CD4-positive, alpha-beta memory T cell (primary cell): Measurements from ENCODE around the gene EFHC2. TPM values are rescaled to one million over a fixed set of nuclear protein-coding genes. Genes with fewer than 3 reads are reported as not detected.

ENCODE experiments used
- CTCF ChIA-PET: fragments of 350-600 bp; sonication (Branson Sonifier 250); formaldehyde crosslinking; loops from one replicate; lab custom pipeline; 2021; ENCODE audit warnings: inconsistent platforms; ENCODE audit not compliant: partially characterized antibody; lab: Charles Lee
- POLR2A ChIA-PET: fragments of 350-600 bp; sonication (Branson Sonifier 250); formaldehyde crosslinking; loops from one replicate; lab custom pipeline; 2021; ENCODE audit not compliant: partially characterized antibody; lab: Charles Lee
- DNase-seq, 5 donors: peaks; one replicate each; pipeline versions ENCODE4 v3.0.0 to v3.0.0-alpha.2; 2020 to 2022; ENCODE audit warnings: mixed read lengths in 1 of 5
- H3K27ac ChIP-seq: one replicate; pipeline ENCODE4 v1.7.0; 2013; ENCODE audit warnings: low read depth, low read length
- H3K27me3 ChIP-seq: 2 replicates; pipeline ENCODE4 v1.7.0; 2013; ENCODE audit warnings: mild to moderate bottlenecking, low read length, moderate library complexity; ENCODE audit not compliant: insufficient read depth
- H3K36me3 ChIP-seq: 2 replicates; pipeline ENCODE4 v1.7.0; 2013; ENCODE audit warnings: mild to moderate bottlenecking, low read length, moderate library complexity; ENCODE audit not compliant: insufficient read depth
- H3K4me1 ChIP-seq: 2 replicates; pipeline ENCODE4 v1.7.0; 2013; ENCODE audit warnings: mild to moderate bottlenecking, low read length, moderate library complexity; ENCODE audit not compliant: insufficient read depth
- H3K4me3 ChIP-seq, 2 donors: one replicate each; pipeline ENCODE4 v1.7.0; 2013; ENCODE audit warnings: low read length in 2 of 2, mild to moderate bottlenecking in 1 of 2
- H3K9me3 ChIP-seq, 2 donors: one replicate each; pipeline ENCODE4 v1.7.0; 2013; ENCODE audit warnings: low read length in 2 of 2, control low read depth in 1 of 2; ENCODE audit not compliant: control insufficient read depth in 1 of 2
- H3K27ac Mint-ChIP-seq, 7 donors: one replicate each; pipeline ENCODE4 v1.8.0; 2020 to 2021; ENCODE audit warnings: mixed read lengths in 7 of 7, mild to moderate bottlenecking in 6 of 7, inconsistent platforms in 3 of 7, moderate library complexity in 3 of 7
- H3K27me3 Mint-ChIP-seq, 2 donors: one replicate each; pipeline ENCODE4 v1.8.0; 2020 to 2021; ENCODE audit warnings: mixed read lengths in 2 of 2
- H3K36me3 Mint-ChIP-seq, 2 donors: one replicate each; pipeline ENCODE4 v1.8.0; 2020 to 2021; ENCODE audit warnings: mixed read lengths in 2 of 2, inconsistent platforms in 1 of 2, mild to moderate bottlenecking in 1 of 2
- H3K4me1 Mint-ChIP-seq, 4 donors: one replicate each; pipeline ENCODE4 v1.8.0; 2020 to 2021; ENCODE audit warnings: mixed read lengths in 4 of 4, mild to moderate bottlenecking in 1 of 4
- H3K4me3 Mint-ChIP-seq, 8 donors: one replicate each; pipeline ENCODE4 v1.8.0; 2020 to 2021; ENCODE audit warnings: mixed read lengths in 8 of 8, mild to moderate bottlenecking in 7 of 8, moderate library complexity in 6 of 8, inconsistent platforms in 3 of 8
- H3K9me3 Mint-ChIP-seq, 8 donors: one replicate each; pipeline ENCODE4 v1.8.0; 2020 to 2021; ENCODE audit warnings: mixed read lengths in 8 of 8, mild to moderate bottlenecking in 5 of 8, inconsistent platforms in 3 of 8, moderate library complexity in 1 of 8
- intact Hi-C: fragments of 100-400 bp; cut with micrococcal nuclease; formaldehyde crosslinking; loops from one replicate; pipeline ENCODE4 v1.15.1; 2023
- polyA plus RNA-seq, 2 donors: library from polyadenylated mRNA; unstranded; fragments of 300-500 nt; fragmentation: Illumina TruSeq; gene quantifications; one replicate each; pipeline ENCODE4 v1.2.3, GENCODE V29; 2021
- total RNA-seq, 2 experiments: library from RNA; stranded (reverse); gene quantifications; one replicate each; pipeline ENCODE4 v1.2.3, GENCODE V29; 2021

The EFHC2 gene
- total and polyA plus RNA-seq, 4 experiments from 2014 or later = 0.94 to 6.3 (median 3.5) TPM

- intact Hi-C loops = no loop called here
- Mint-ChIP-seq H3K4me3 (no peak overlapping the region), H3K27me3 (no peaks in the 10 kb centered on the region), H3K9me3 (peaks cover 0 to 16% (median 6%) of the 10 kb centered on the region in 8 donors), H3K36me3 (peaks cover 7 to 12% of the 10 kb centered on the region in 2 donors), H3K4me1 (no peaks in the 10 kb centered on the region), H3K27ac (no peak overlapping the region)
- ChIA-PET CTCF (no interaction called here), POLR2A (no interaction called here)
- H3K4me3 ChIP-seq = no peak overlapping the region
- no peak overlapping the region for H3K27ac ChIP-seq
- no peaks in the 10 kb centered on the region for H3K9me3 ChIP-seq
- H3K36me3 ChIP-seq = no peaks in the 10 kb centered on the region
- no peaks in the 10 kb centered on the region for H3K4me1 ChIP-seq
- DNase-seq = no peak
- no peaks in the 10 kb centered on the region for H3K27me3 ChIP-seq
Measured at GRCh38 chrX:44175455-44175854, 168.0 kb downstream of the EFHC2 start.

- Mint-ChIP-seq H3K36me3 (peaks cover 7 to 12% of the 10 kb centered on the region in 2 donors), H3K27ac (no peak overlapping the region), H3K9me3 (peaks cover 0 to 16% (median 6%) of the 10 kb centered on the region in 8 donors), H3K4me1 (no peaks in the 10 kb centered on the region), H3K27me3 (no peaks in the 10 kb centered on the region), H3K4me3 (no peak overlapping the region)
- CTCF ChIA-PET = no interaction called here
- no peak overlapping the region for H3K27ac ChIP-seq
- no peaks in the 10 kb centered on the region for H3K36me3 ChIP-seq
- no peaks in the 10 kb centered on the region for H3K4me1 ChIP-seq
- H3K27me3 ChIP-seq = no peaks in the 10 kb centered on the region
- POLR2A ChIA-PET = no interaction called here
- intact Hi-C loops = no loop called here
- no peaks in the 10 kb centered on the region for H3K9me3 ChIP-seq
- DNase-seq = no peak
- no peak overlapping the region for H3K4me3 ChIP-seq
Measured at GRCh38 chrX:44174061-44174460, 169.4 kb downstream of the EFHC2 start.

DNA sequence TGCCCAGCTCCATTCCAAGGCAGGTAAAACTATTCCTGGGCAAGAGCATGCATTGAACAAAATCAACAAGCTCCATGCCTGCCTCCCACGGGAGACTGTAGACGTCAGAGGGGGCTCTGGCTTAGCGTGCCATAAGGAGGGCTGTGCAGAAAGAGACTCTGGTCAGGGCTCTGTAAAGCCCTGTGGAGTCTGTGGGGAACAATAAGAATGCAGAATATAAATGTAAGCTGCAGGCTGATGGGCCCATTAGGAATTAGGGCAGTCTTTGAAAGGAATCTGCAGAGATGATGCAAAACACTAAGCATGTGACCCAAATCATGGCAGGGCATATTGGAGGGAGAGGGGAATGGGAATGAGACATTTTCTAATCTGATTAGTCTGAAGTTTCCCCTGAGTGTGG, 170.3 kb downstream of the EFHC2 start:
- H3K4me3 Mint-ChIP-seq = no peak overlapping the region
- intact Hi-C loops = no loop called here
- ChIA-PET POLR2A (no interaction called here), CTCF (interaction anchor here (0.6 kb wide), 1 partner anchor 78 kb away, joined by 3 read pairs; no protein-coding TSS in a partner anchor)
- H3K36me3 Mint-ChIP-seq = peaks cover 7 to 16% of the 10 kb centered on the region in 2 donors
- DNase-seq = no peak
- H3K4me1 Mint-ChIP-seq = no peaks in the 10 kb centered on the region
- H3K4me1 ChIP-seq = no peaks in the 10 kb centered on the region
- H3K27me3 Mint-ChIP-seq = no peaks in the 10 kb centered on the region
- H3K9me3 ChIP-seq = no peaks in the 10 kb centered on the region
- no peak overlapping the region for H3K4me3 ChIP-seq
- H3K9me3 Mint-ChIP-seq = peaks cover 0 to 16% (median 6%) of the 10 kb centered on the region in 8 donors
- H3K36me3 ChIP-seq = no peaks in the 10 kb centered on the region
- no peak overlapping the region for H3K27ac Mint-ChIP-seq
- no peak overlapping the region for H3K27ac ChIP-seq
- H3K27me3 ChIP-seq = no peaks in the 10 kb centered on the region

DNA sequence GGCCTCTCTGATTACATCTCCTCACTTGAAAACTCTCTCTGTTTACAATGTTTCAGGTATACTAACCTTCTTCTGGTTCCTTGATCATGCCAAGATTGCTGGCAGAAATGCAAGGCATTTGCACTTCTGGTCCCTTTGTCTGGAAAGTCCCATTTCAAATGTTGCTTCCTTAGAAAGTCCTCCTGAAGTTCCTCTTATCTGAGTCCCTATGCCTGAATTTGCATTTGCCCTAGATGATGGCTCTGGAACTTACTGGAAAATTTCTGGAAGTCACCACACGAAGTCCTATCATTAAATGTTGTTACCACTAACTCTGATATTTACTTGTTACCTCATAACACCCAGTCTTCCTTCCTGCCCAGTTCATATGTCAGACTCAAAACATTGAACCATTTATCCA, 176.4 kb downstream of the EFHC2 start:
- H3K27ac Mint-ChIP-seq = no peak overlapping the region
- Histone ChIP-seq H3K36me3 (no peaks in the 10 kb centered on the region), H3K9me3 (no peaks in the 10 kb centered on the region), H3K4me1 (no peaks in the 10 kb centered on the region), H3K27me3 (no peaks in the 10 kb centered on the region), H3K27ac (no peak overlapping the region), H3K4me3 (no peak overlapping the region)
- CTCF ChIA-PET = no interaction called here
- no peak overlapping the region for H3K4me3 Mint-ChIP-seq
- H3K9me3 Mint-ChIP-seq = peaks cover 0 to 2% (median 0%) of the 10 kb centered on the region in 8 donors
- H3K4me1 Mint-ChIP-seq = no peaks in the 10 kb centered on the region
- no peaks in the 10 kb centered on the region for H3K27me3 Mint-ChIP-seq
- POLR2A ChIA-PET = no interaction called here
- no peak for DNase-seq
- intact Hi-C loops = no loop called here
- peaks cover 0 to 9% of the 10 kb centered on the region in 2 donors for H3K36me3 Mint-ChIP-seq

DNA sequence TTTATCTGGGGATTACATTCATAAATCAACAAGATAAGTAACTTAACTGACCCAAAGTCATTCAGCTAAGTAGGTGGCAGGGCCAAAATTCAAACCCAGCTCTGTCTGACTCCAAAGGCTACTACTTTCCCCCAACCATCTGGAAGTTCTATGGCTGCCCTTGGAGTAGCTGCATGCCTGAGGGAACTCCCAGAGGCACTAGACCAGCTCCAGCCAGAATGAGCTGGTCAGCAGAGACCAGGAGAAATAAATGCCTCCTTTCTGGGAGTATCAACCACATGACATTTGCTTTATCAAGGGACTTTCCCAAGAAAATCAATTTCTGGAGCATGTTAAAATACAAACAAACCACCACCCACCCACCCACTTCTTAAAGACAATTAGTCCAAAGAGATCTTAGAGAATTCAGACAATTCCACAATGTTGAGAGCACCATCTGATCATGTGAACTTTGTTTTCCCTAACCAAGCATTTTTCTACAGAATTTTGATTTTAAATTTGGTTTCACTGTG, 180.5 kb downstream of the EFHC2 start:
- H3K36me3 ChIP-seq = no peaks in the 10 kb centered on the region
- no peaks in the 10 kb centered on the region for H3K9me3 ChIP-seq
- H3K27me3 Mint-ChIP-seq = no peaks in the 10 kb centered on the region
- H3K4me3 ChIP-seq = no peak overlapping the region
- peaks cover 0 to 4% of the 10 kb centered on the region in 2 donors for H3K36me3 Mint-ChIP-seq
- ChIA-PET POLR2A (no interaction called here), CTCF (no interaction called here)
- intact Hi-C loops = no loop called here
- no peak overlapping the region for H3K27ac Mint-ChIP-seq
- H3K4me3 Mint-ChIP-seq = no peak overlapping the region
- peaks cover 0 to 3% (median 0%) of the 10 kb centered on the region in 8 donors for H3K9me3 Mint-ChIP-seq
- H3K27ac ChIP-seq = no peak overlapping the region
- H3K4me1 ChIP-seq = no peaks in the 10 kb centered on the region
- no peaks in the 10 kb centered on the region for H3K27me3 ChIP-seq
- DNase-seq = no peak
- no peaks in the 10 kb centered on the region for H3K4me1 Mint-ChIP-seq

GRCh38 chrX:44157858-44158257, 185.6 kb downstream of the EFHC2 start:
- H3K27me3 Mint-ChIP-seq = peaks cover 0 to 2% of the 10 kb centered on the region in 2 donors
- Histone ChIP-seq H3K4me1 (no peaks in the 10 kb centered on the region), H3K27me3 (no peaks in the 10 kb centered on the region), H3K27ac (no peak overlapping the region), H3K9me3 (no peaks in the 10 kb centered on the region), H3K4me3 (no peak overlapping the region), H3K36me3 (no peaks in the 10 kb centered on the region)
- no peak for DNase-seq
- no peaks in the 10 kb centered on the region for H3K4me1 Mint-ChIP-seq
- intact Hi-C loops = no loop called here
- H3K4me3 Mint-ChIP-seq = no peak overlapping the region
- ChIA-PET POLR2A (no interaction called here), CTCF (no interaction called here)
- H3K36me3 Mint-ChIP-seq = no peaks in the 10 kb centered on the region
- H3K9me3 Mint-ChIP-seq = peaks cover 0 to 3% (median 0%) of the 10 kb centered on the region in 8 donors
- no peak overlapping the region for H3K27ac Mint-ChIP-seq

DNA sequence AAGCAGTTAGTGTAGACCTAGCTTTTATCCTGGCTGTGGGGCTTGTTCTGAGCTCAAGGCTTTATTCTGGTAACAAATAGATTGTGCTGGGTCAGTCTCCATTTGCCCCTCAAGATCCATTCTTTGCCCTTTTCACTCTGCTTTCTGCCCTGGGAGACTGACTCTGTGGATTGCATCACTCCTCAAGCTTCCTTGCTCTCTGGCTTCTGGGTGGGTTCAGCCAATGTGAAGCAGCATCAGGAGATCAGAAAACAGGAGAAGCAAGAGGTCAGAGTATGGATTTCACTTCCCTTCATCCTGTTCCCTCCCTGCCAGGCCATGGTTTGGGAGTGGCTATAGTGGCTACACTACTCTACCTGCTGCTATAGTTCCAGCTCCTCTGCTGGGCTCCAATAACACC, 186.2 kb downstream of the EFHC2 start:
- ChIA-PET POLR2A (no interaction called here), CTCF (no interaction called here)
- intact Hi-C loops = no loop called here
- Mint-ChIP-seq H3K9me3 (peaks cover 0 to 3% (median 0%) of the 10 kb centered on the region in 8 donors), H3K4me1 (no peaks in the 10 kb centered on the region), H3K27ac (no peak overlapping the region), H3K4me3 (no peak overlapping the region), H3K27me3 (peaks cover 0 to 2% of the 10 kb centered on the region in 2 donors), H3K36me3 (no peaks in the 10 kb centered on the region)
- no peaks in the 10 kb centered on the region for H3K36me3 ChIP-seq
- H3K27me3 ChIP-seq = no peaks in the 10 kb centered on the region
- H3K4me3 ChIP-seq = no peak overlapping the region
- DNase-seq = no peak
- no peaks in the 10 kb centered on the region for H3K9me3 ChIP-seq
- H3K27ac ChIP-seq = no peak overlapping the region
- H3K4me1 ChIP-seq = no peaks in the 10 kb centered on the region
